ENCODE measurements around the gene LBX2. TPM values are rescaled to one million over a fixed set of nuclear protein-coding genes. Genes with fewer than 3 reads are reported as not detected.

LBX2 gene
- total and polyA plus RNA-seq, 10 of the 15 experiments (the other 5 are each of a cell fraction or from before 2014, with no cell fraction given): 0.08 to 4.0 (median 0.27) TPM

- TF ChIP-seq ZNF207 (IDR thresholded peaks at IDR 0.05; ENCODE audit: borderline replicate concordance): no peak
- no peak for TF ChIP-seq ZNF384 (IDR thresholded peaks at IDR 0.05; ENCODE audit: borderline replicate concordance, low read depth, low read length)
- TF ChIP-seq, protein P1, sequence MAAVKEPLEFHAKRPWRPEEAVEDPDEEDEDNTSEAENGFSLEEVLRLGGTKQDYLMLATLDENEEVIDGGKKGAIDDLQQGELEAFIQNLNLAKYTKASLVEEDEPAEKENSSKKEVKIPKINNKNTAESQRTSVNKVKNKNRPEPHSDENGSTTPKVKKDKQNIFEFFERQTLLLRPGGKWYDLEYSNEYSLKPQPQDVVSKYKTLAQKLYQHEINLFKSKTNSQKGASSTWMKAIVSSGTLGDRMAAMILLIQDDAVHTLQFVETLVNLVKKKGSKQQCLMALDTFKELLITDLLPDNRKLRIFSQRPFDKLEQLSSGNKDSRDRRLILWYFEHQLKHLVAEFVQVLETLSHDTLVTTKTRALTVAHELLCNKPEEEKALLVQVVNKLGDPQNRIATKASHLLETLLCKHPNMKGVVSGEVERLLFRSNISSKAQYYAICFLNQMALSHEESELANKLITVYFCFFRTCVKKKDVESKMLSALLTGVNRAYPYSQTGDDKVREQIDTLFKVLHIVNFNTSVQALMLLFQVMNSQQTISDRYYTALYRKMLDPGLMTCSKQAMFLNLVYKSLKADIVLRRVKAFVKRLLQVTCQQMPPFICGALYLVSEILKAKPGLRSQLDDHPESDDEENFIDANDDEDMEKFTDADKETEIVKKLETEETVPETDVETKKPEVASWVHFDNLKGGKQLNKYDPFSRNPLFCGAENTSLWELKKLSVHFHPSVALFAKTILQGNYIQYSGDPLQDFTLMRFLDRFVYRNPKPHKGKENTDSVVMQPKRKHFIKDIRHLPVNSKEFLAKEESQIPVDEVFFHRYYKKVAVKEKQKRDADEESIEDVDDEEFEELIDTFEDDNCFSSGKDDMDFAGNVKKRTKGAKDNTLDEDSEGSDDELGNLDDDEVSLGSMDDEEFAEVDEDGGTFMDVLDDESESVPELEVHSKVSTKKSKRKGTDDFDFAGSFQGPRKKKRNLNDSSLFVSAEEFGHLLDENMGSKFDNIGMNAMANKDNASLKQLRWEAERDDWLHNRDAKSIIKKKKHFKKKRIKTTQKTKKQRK (IDR thresholded peaks at IDR 0.05; ENCODE audit: low read depth, low read length): no peak
- TF ChIP-seq LARP7 (IDR thresholded peaks at IDR 0.05): no peak
- no peak for TF ChIP-seq CTCF (IDR thresholded peaks at IDR 0.05 in 2 of 3, conservative IDR thresholded peaks at IDR 0.05 in 1 of 3; ENCODE audit: control insufficient read depth in 2 of 3, extremely low read depth in 1 of 3, insufficient read depth in 1 of 3, low read depth in 3 of 3, low read length in 3 of 3)
Measured at GRCh38 chr2:74448771-74449170, 50.6 kb downstream of the LBX2 start (continued).

Other genes starting within 250 kb of the LBX2 start
Only the 7 nearest of the 20 such genes appear.
- gene MRPL53, start 26.9 kb downstream of the LBX2 start, total RNA-seq (2014; rRNA removed): 70.6 and 73.5 TPM in 2 replicates
- gene MRPL53, start 26.9 kb downstream of the LBX2 start, total RNA-seq (2014; rRNA removed; fragmentation: Illumina TruSeq; extraction: Trizol): 40.6 and 46.7 TPM in 2 replicates
- gene MRPL53, start 26.9 kb downstream of the LBX2 start, total RNA-seq (2021): 131 and 146 TPM in 2 replicates
- gene MRPL53, start 26.9 kb downstream of the LBX2 start, polyA plus RNA-seq (2011; rRNA removed): 25.6 and 27.2 TPM in 2 replicates
- gene MRPL53, start 26.9 kb downstream of the LBX2 start, polyA plus RNA-seq (2014; fragmentation: Illumina TruSeq; extraction: Trizol): 3.7 and 15.1 TPM in 2 replicates
- gene MRPL53, start 26.9 kb downstream of the LBX2 start, polyA plus RNA-seq (2014; fragmentation: Nextera tagmentation; extraction: Ambion mirVana): 10 to 100 TPM; 40.8 to 94.1 TPM
- 88.3 and 116 TPM in 2 replicates for gene MRPL53, start 26.9 kb downstream of the LBX2 start, polyA plus RNA-seq (2014; rRNA removed)
- gene MRPL53, start 26.9 kb downstream of the LBX2 start, polyA plus RNA-seq (2016; fragmentation: Nextera tagmentation; extraction: Ambion mirVana): 100 to 1,000 TPM; 166 to 167 TPM
- 16.3 and 16.9 TPM in 2 replicates for gene CCDC142, start 16.6 kb downstream of the LBX2 start, total RNA-seq (2014; rRNA removed)
- 10.6 and 10.9 TPM in 2 replicates for gene CCDC142, start 16.6 kb downstream of the LBX2 start, total RNA-seq (2014; rRNA removed; fragmentation: Illumina TruSeq; extraction: Trizol)
- 7.6 and 15.7 TPM in 2 replicates for gene CCDC142, start 16.6 kb downstream of the LBX2 start, total RNA-seq (2021)
- 2.2 and 5.0 TPM in 2 replicates for gene CCDC142, start 16.6 kb downstream of the LBX2 start, polyA plus RNA-seq (2011; rRNA removed)
- 5.2 and 7.1 TPM in 2 replicates for gene CCDC142, start 16.6 kb downstream of the LBX2 start, polyA plus RNA-seq (2014; fragmentation: Illumina TruSeq; extraction: Trizol)
- gene CCDC142, start 16.6 kb downstream of the LBX2 start, polyA plus RNA-seq (2014; fragmentation: Nextera tagmentation; extraction: Ambion mirVana): 1 to 10 TPM in 1 of 2 experiments, under 1 TPM in 1; 0.93 to 1.5 TPM
- 12.5 and 14.8 TPM in 2 replicates for gene CCDC142, start 16.6 kb downstream of the LBX2 start, polyA plus RNA-seq (2014; rRNA removed)
- 1 to 10 TPM; 8.2 to 9.9 TPM for gene CCDC142, start 16.6 kb downstream of the LBX2 start, polyA plus RNA-seq (2016; fragmentation: Nextera tagmentation; extraction: Ambion mirVana)
- 19.2 and 19.6 TPM in 2 replicates for gene TTC31, start 16.5 kb downstream of the LBX2 start, total RNA-seq (2014; rRNA removed)
- 13.5 and 14.3 TPM in 2 replicates for gene TTC31, start 16.5 kb downstream of the LBX2 start, total RNA-seq (2014; rRNA removed; fragmentation: Illumina TruSeq; extraction: Trizol)
- gene TTC31, start 16.5 kb downstream of the LBX2 start, total RNA-seq (2021): 27.3 and 30.5 TPM in 2 replicates
- 19.6 and 27.8 TPM in 2 replicates for gene TTC31, start 16.5 kb downstream of the LBX2 start, polyA plus RNA-seq (2011; rRNA removed)
- gene TTC31, start 16.5 kb downstream of the LBX2 start, polyA plus RNA-seq (2014; fragmentation: Illumina TruSeq; extraction: Trizol): 21.5 and 26.1 TPM in 2 replicates
- 1 to 10 TPM; 6.5 to 7.2 TPM for gene TTC31, start 16.5 kb downstream of the LBX2 start, polyA plus RNA-seq (2014; fragmentation: Nextera tagmentation; extraction: Ambion mirVana)
- 32.7 and 34.9 TPM in 2 replicates for gene TTC31, start 16.5 kb downstream of the LBX2 start, polyA plus RNA-seq (2014; rRNA removed)
- 10 to 100 TPM; 25.7 to 27.7 TPM for gene TTC31, start 16.5 kb downstream of the LBX2 start, polyA plus RNA-seq (2016; fragmentation: Nextera tagmentation; extraction: Ambion mirVana)
- gene PCGF1, start 8.1 kb upstream of the LBX2 start, total RNA-seq (2014; rRNA removed): 26.6 and 27.4 TPM in 2 replicates
- 23.1 and 23.4 TPM in 2 replicates for gene PCGF1, start 8.1 kb upstream of the LBX2 start, total RNA-seq (2014; rRNA removed; fragmentation: Illumina TruSeq; extraction: Trizol)
- 25.8 and 27.4 TPM in 2 replicates for gene PCGF1, start 8.1 kb upstream of the LBX2 start, total RNA-seq (2021)
- gene PCGF1, start 8.1 kb upstream of the LBX2 start, polyA plus RNA-seq (2011; rRNA removed): 23.9 and 36.3 TPM in 2 replicates
- gene PCGF1, start 8.1 kb upstream of the LBX2 start, polyA plus RNA-seq (2014; fragmentation: Illumina TruSeq; extraction: Trizol): 23.0 and 25.9 TPM in 2 replicates
- gene PCGF1, start 8.1 kb upstream of the LBX2 start, polyA plus RNA-seq (2014; fragmentation: Nextera tagmentation; extraction: Ambion mirVana): 10 to 100 TPM; 42.5 to 50.8 TPM
- gene PCGF1, start 8.1 kb upstream of the LBX2 start, polyA plus RNA-seq (2014; rRNA removed): 27.6 and 28.1 TPM in 2 replicates
- gene PCGF1, start 8.1 kb upstream of the LBX2 start, polyA plus RNA-seq (2016; fragmentation: Nextera tagmentation; extraction: Ambion mirVana): 10 to 100 TPM; 25.6 to 27.4 TPM
- 3.2 and 3.7 TPM in 2 replicates for gene TLX2, start 14.8 kb upstream of the LBX2 start, total RNA-seq (2014; rRNA removed)
- 1.3 and 1.4 TPM in 2 replicates for gene TLX2, start 14.8 kb upstream of the LBX2 start, total RNA-seq (2014; rRNA removed; fragmentation: Illumina TruSeq; extraction: Trizol)
- gene TLX2, start 14.8 kb upstream of the LBX2 start, total RNA-seq (2021): 5.3 and 5.5 TPM in 2 replicates
- not detected in 2 replicates for gene TLX2, start 14.8 kb upstream of the LBX2 start, polyA plus RNA-seq (2011; rRNA removed)
- gene TLX2, start 14.8 kb upstream of the LBX2 start, polyA plus RNA-seq (2014; fragmentation: Illumina TruSeq; extraction: Trizol): 0.11 and 0.90 TPM in 2 replicates
- under 1 TPM; 0.06 to 0.13 TPM for gene TLX2, start 14.8 kb upstream of the LBX2 start, polyA plus RNA-seq (2014; fragmentation: Nextera tagmentation; extraction: Ambion mirVana)
- gene TLX2, start 14.8 kb upstream of the LBX2 start, polyA plus RNA-seq (2014; rRNA removed): 4.4 and 5.7 TPM in 2 replicates
- gene TLX2, start 14.8 kb upstream of the LBX2 start, polyA plus RNA-seq (2016; fragmentation: Nextera tagmentation; extraction: Ambion mirVana): 1 to 10 TPM; 3.6 to 3.8 TPM
- gene DQX1, start 26.6 kb upstream of the LBX2 start, total RNA-seq (2014; rRNA removed): 0.34 and 1.2 TPM in 2 replicates
- 0.67 and 0.78 TPM in 2 replicates for gene DQX1, start 26.6 kb upstream of the LBX2 start, total RNA-seq (2014; rRNA removed; fragmentation: Illumina TruSeq; extraction: Trizol)
- 0.85 and 0.98 TPM in 2 replicates for gene DQX1, start 26.6 kb upstream of the LBX2 start, total RNA-seq (2021)
- gene DQX1, start 26.6 kb upstream of the LBX2 start, polyA plus RNA-seq (2011; rRNA removed): 0.46 and 0.87 TPM in 2 replicates
- 0.96 and 1.7 TPM in 2 replicates for gene DQX1, start 26.6 kb upstream of the LBX2 start, polyA plus RNA-seq (2014; fragmentation: Illumina TruSeq; extraction: Trizol)
- under 1 TPM; 0.63 to 0.73 TPM for gene DQX1, start 26.6 kb upstream of the LBX2 start, polyA plus RNA-seq (2014; fragmentation: Nextera tagmentation; extraction: Ambion mirVana)
- gene DQX1, start 26.6 kb upstream of the LBX2 start, polyA plus RNA-seq (2014; rRNA removed): 1.5 and 1.6 TPM in 2 replicates
- 1 to 10 TPM; 1.1 to 2.1 TPM for gene DQX1, start 26.6 kb upstream of the LBX2 start, polyA plus RNA-seq (2016; fragmentation: Nextera tagmentation; extraction: Ambion mirVana)
- 151 and 152 TPM in 2 replicates for gene AUP1, start 30.1 kb upstream of the LBX2 start, total RNA-seq (2014; rRNA removed)
- 104 and 107 TPM in 2 replicates for gene AUP1, start 30.1 kb upstream of the LBX2 start, total RNA-seq (2014; rRNA removed; fragmentation: Illumina TruSeq; extraction: Trizol)
- 127 and 128 TPM in 2 replicates for gene AUP1, start 30.1 kb upstream of the LBX2 start, total RNA-seq (2021)
- gene AUP1, start 30.1 kb upstream of the LBX2 start, polyA plus RNA-seq (2011; rRNA removed): 71.4 and 106 TPM in 2 replicates
- 137 and 147 TPM in 2 replicates for gene AUP1, start 30.1 kb upstream of the LBX2 start, polyA plus RNA-seq (2014; fragmentation: Illumina TruSeq; extraction: Trizol)
- 10 to 100 TPM; 39.1 to 56.5 TPM for gene AUP1, start 30.1 kb upstream of the LBX2 start, polyA plus RNA-seq (2014; fragmentation: Nextera tagmentation; extraction: Ambion mirVana)
- 212 and 215 TPM in 2 replicates for gene AUP1, start 30.1 kb upstream of the LBX2 start, polyA plus RNA-seq (2014; rRNA removed)
- gene AUP1, start 30.1 kb upstream of the LBX2 start, polyA plus RNA-seq (2016; fragmentation: Nextera tagmentation; extraction: Ambion mirVana): 100 to 1,000 TPM; 187 to 204 TPM